Embryonic facial prominence (tissue), 1 donor: ENCODE results near the gene SMU1.
"Not testable (repeated sequence)": the region's sequence is repeated elsewhere in the genome, so short reads cannot be mapped to it uniquely, and the experiment has no call there.

Source experiments
- DNase-seq: peaks from one replicate; pipeline ENCODE4 v3.0.0-alpha.2; 2016; ENCODE audit errors: extremely low spot score

SMU1 gene

GRCh38 chr9:33105959-33106358 lies 29.5 kb upstream of the SMU1 start:
- no peak for DNase-seq

GRCh38 chr9:33105504-33105903 lies 29.0 kb upstream of the SMU1 start:
- DNase-seq = no peak

GRCh38 chr9:33104401-33104800 lies 27.9 kb upstream of the SMU1 start:
- DNase-seq = no peak

- DNase-seq = no peak
Measured at GRCh38 chr9:33103501-33104281, 27.2 kb upstream of the SMU1 start.

GRCh38 chr9:33102551-33103210 lies 26.2 kb upstream of the SMU1 start:
- DNase-seq = no peak

GRCh38 chr9:33101104-33101951 lies 24.9 kb upstream of the SMU1 start:
- no peak for DNase-seq

- no peak for DNase-seq
Measured at GRCh38 chr9:33099754-33100153, 23.3 kb upstream of the SMU1 start.

- no peak for DNase-seq
Measured at GRCh38 chr9:33097192-33097591, 20.7 kb upstream of the SMU1 start.

GRCh38 chr9:33092634-33093033 lies 16.2 kb upstream of the SMU1 start:
- DNase-seq = no peak

- DNase-seq = not testable (repeated sequence)
Measured at GRCh38 chr9:33085672-33086071, 9.2 kb upstream of the SMU1 start.

- DNase-seq = no peak
Measured at GRCh38 chr9:33082538-33083326, 6.3 kb upstream of the SMU1 start.

GRCh38 chr9:33082128-33082527 lies 5.7 kb upstream of the SMU1 start:
- no peak for DNase-seq

GRCh38 chr9:33081128-33081851 lies 4.8 kb upstream of the SMU1 start:
- DNase-seq = peak; percentile 90

GRCh38 chr9:33080534-33080933 lies 4.1 kb upstream of the SMU1 start:
- DNase-seq = no peak

GRCh38 chr9:33068991-33069390 lies 7.5 kb downstream of the SMU1 start:
- DNase-seq = no peak

- no peak for DNase-seq
Measured at GRCh38 chr9:33065157-33066076, 11.1 kb downstream of the SMU1 start.

GRCh38 chr9:33051144-33051543 lies 25.3 kb downstream of the SMU1 start:
- DNase-seq = no peak

GRCh38 chr9:33049680-33050361 lies 26.7 kb downstream of the SMU1 start:
- no peak for DNase-seq

GRCh38 chr9:33048054-33048465 lies 28.4 kb downstream of the SMU1 start:
- DNase-seq = no peak
